SKM-1 treated with dmso at 0.1 percent for 144 hours (cell line): ENCODE data around the gene SIMC1.
"Not testable (repeated sequence)": the region's sequence is repeated elsewhere in the genome, so short reads cannot be mapped to it uniquely, and the experiment has no call there.

Experiments
- DNase-seq: peaks from one replicate; lab custom pipeline; 2025; ENCODE audit not compliant: unreplicated experiment; lab: John Stamatoyannopoulos, UW

Gene SIMC1

DNA sequence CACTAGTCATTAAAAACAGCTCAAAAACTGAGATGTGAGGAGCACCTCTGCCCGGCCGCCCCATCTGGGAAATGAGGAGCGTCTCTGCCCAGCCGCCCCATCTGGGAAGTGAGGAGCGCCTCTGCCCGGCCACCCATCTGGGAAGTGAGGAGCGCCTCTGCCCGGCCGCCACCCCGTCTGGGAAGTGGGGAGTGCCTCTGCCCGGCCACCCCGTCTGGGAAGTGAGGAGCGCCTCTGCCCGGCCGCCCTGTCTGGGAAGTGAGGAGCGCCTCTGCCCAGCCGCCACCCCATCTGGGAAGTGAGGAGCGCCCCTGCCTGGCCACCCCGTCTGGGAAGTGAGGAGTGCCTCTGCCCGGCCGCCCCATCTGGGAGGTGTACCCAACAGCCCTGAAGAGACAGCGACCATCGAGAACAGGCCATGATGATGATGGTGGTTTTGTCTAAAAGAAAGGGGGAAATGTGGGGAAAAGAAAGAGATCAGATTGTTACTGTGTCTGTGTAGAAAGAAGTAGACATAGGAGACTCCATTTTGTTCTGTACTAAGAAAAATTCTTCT lies 23.7 kb upstream of the SIMC1 start:
- not testable (repeated sequence) for DNase-seq

DNA sequence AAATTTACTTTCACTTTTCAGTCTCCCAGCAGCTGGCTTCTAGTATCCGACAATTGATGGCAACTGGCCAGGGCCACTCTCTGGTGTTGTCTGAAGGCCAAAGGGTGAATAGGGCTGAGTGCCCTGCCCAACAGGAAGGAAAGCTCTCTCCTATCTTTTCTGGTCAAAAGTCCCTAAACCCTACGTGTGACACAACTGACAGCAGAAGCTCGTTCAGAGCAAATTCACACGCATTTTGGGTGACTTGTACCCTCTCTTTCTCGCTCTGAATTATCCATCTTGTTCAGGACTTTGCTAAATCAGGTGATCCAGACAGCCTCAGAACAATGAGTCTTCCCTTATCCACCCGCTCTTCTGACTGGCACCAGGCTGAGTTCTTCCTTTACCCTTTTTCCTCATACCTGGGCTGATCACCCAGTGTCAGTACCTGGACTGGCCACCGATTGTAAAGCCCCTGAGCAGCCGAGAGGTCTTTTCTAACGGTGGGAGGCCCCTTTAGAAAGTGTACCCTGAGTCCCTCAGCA lies 21.8 kb upstream of the SIMC1 start:
- not testable (repeated sequence) for DNase-seq

DNA sequence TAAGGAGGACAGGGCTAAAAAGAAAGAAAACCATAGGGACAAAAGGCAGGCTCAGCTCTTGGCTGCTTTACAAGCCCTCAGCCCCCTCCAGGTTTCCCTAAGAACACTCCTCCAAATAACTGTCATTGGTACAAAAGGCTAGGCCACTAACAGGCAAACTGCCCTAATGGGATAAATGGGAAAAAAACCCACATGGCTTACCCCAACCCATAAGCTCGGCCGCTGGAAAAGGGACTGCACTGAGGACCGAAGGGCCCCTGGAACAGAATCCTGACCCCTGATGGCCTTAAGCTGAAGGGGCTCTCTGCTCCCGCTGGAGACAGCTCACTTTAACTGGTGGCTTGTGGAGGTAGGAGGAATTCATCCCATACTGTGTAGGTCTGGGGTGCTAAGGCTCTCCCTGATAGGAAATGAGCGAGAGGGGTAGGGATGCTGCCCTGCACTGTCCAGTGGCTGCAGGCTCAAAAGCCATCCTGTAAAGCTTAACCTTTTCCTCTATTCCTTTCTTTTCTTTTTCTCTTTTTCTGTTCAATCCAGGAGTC lies 21.0 kb upstream of the SIMC1 start:
- DNase-seq = not testable (repeated sequence)

DNA sequence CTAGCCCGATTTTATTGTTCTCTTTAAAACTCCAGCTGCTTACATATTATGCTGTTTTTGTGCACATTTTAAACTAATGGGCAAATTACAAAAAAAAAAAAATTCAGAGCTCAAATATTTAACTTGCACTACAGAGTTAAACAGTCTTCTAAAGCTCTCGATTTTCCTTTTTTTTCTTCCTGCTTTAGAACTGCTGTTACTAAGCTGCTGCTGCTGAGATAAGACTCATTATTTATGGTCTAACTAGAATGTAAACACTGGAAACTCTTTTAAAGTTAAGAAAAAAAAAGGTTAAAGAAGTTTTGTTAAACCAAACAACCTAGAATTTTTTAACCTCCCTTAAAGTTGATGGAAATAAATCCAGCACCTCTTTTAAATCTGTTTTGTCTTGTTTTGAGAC lies 20.5 kb upstream of the SIMC1 start:
- not testable (repeated sequence) for DNase-seq

DNA sequence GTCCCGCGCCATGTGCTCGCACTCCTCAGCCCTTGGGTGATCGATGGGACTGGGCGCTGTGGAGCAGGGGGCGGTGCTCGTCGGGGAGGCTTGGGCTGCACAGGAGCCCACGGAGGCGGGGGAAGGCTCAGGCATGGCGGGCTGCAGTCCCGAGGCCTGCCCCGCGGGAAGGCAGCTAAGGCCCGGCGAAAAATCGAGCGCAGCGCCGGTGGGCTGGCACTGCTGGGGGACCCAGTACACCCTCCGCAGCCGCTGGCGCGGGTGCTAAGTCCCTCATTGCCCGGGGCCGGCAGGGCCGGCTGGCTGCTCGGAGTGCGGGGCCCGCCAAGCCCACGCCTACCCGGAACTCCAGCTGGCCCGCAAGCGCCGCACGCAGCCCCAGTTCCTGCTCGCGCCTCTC lies 16.2 kb upstream of the SIMC1 start:
- DNase-seq = not testable (repeated sequence)

DNA sequence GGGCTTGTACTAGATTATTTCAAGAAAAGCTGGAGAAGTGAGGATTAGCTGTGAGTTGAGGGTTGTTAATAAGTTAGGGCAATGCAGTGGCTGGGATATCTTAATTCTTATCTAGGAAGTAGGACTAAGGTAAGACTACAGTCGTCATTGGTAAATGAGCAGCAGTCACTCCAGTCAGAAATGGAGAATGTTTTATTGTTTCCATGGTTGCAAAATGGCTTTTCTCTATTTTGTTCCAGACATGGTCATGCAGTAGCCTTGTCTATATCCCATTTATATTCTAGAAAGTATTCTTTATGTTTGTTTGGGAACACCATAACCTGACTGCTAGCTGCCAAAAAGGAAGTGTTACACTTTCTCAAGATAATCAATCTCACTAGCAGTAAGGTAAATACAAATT lies 9.9 kb upstream of the SIMC1 start:
- DNase-seq = not testable (repeated sequence)

DNA sequence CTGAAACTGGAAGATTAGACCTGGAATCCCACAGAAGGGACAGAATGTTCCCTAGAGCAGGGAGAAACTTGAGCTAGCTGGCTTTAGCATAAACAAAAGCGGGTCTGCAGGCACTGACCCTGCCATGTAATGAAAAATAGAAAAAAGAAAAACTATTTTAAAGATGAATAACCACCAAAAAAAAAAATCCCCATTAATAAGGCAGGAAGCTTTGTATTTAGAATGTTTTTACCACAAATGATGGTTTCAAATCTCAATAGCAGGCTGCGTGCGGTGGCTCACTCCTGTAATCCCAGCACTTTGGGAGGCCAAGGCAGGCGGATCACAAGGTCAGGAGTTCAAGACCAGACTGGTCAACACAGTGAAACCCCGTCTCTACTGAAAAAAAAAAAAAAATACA lies 5.0 kb upstream of the SIMC1 start:
- not testable (repeated sequence) for DNase-seq

DNA sequence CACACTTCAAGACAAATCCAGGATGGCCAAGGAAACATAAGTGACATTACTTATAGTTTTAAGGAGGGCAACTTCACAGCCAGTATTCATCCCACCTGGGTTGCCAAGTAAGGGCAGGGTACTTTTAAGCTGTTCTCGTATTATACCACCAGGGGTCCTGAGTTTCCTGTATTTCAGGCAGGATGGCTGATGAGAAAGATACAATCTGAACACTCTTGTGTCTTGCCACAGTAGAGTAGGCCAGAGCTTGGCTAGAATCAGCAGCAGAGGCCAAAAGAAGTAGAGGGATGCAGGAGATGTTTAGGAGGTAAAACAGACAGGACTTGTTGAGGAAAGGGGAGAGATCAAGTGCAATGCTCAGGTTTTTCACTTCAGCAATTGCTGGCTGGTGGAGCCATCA lies 3.1 kb upstream of the SIMC1 start:
- peak; percentile 28 for DNase-seq

DNA sequence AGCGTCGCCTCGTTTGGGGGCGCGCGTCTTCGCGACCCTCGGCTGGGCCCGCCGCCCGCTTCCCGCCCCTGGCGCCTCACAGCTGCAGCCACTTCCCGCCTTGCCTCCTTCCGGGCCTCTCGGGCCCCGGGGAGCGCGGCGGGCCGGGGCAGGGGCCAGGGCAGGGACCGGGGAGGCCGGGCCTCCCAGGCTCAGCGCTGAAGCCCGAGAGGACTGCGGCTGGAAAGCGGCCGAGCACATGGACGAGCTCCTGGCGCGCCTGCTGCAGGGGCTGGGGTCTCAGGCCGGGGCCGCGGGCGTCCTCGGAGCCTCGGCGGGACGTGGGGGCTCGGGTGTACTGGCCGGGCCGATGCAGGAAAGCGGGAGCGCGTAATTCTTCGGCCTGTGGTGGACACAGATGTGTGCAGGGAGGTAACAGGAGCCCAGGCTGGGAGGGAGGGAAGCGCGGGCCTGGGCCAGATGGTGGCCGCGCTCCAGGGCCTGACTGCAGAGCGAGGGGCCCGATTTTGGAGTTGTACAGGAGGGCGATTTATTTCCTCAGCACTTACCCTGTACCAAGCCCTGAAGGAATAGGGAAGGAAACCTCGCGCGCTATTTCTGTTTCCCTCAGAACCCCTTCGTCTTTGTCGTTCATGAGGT lies 540 bp downstream of the SIMC1 start:
- not testable (repeated sequence) for DNase-seq

DNA sequence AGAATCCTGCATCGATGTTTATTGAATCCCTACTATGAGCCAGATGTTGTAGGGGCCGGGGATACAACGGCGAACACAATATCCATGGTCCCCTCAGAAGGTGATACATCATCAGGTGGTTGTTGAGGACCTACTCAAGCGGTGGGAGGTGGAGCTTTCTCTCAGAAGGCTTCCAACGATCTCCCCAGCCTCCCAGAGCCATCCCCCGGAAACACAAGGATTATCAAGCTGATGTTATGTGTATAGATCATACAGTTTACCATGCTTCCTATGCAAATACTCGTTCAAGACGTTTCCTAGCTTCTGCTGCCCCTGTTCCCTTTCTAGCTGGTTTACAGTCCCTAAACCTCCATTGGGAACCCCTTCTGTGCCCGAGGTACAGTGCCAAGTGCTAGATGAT lies 1.1 kb downstream of the SIMC1 start:
- DNase-seq = not testable (repeated sequence)

DNA sequence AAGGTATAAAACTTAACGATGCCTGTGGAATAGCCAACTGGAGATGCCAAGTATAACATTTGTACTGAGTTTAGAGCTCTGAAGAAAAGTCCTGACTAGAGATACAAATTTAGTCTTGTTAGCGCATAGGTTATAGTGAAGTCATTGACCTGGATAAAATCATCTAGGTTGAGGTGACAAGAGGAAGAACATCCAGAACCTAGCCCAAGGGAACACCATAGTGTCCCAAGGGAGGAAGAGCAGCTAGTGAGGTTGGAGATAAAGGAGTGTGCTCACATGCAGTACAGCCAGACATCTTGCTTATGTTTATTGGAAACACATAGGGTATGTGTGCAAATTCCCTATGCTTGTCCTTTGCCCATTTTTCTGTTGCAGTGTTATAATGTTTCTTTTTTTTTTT lies 6.1 kb downstream of the SIMC1 start:
- DNase-seq = not testable (repeated sequence)

DNA sequence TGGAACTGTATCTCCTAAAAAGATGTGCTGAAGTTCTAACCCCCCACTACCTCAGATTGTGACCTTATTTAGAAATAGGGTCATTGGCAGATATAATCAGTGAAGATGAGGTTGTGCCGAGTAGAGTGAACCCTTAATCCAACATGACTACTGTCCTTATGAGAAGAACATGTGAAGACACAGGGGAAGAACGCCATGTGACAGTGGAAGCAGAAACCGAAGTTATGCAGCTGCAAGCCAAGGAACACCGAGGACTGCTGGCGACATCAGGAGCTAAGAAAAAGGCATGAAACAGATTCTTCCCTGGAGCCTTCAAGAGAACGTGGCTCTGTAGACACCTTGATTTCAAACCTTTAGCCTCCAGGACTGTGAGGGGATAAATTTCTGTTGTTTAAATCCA lies 6.8 kb downstream of the SIMC1 start:
- not testable (repeated sequence) for DNase-seq

DNA sequence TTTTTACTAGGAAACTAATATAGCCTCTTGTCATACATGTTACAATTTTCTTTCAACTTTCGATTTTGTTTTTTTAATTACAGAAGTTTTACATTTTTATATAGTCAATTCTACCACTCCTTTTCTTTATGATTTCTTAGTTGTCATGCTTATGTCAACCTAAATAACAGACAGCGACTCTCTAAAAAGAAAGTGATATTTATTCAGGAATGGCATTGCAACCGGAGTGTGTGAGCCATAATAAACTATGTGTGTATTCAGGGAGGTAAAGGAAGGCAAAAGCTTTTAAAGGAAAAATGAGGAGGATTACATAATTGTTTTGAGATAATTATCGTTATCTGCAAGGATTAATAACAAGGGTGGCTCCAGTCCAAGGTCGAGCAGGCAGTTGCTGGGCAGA lies 7.3 kb downstream of the SIMC1 start:
- not testable (repeated sequence) for DNase-seq

DNA sequence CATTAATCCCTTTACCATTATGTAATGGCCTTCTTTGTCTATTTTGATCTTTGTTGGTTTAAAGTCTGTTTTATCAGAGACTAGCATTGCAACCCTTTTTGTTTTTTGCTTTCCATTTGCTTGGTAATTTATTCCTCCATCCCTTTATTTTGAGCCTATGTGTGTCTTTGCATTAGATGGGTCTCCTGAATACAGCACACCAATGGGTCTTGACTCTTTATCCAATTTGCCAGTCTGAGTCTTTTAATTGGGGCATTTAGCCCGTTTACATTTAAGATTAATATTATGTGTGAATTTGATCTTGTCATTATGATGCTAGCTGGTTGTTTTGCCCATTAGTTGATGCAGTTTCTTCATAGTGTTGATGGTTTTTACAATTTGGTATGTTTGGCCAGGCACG lies 12.5 kb downstream of the SIMC1 start:
- DNase-seq = not testable (repeated sequence)

DNA sequence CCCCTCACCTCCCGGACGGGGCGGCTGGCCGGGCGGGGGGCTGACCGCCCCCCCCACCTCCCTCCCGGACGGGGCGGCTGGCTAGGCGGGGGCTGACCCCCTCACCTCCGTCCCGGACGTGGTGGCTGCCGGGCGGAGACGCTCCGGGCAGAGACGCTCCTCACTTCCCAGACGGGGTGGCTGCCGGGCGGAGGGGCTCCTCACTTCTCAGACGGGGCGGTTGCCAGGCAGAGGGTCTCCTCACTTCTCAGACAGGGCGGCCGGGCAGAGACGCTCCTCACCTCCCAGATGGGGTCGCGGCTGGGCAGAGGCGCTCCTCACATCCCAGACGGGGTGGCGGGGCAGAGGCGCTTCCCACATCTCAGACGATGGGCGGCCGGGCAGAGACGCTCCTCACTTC lies 13.9 kb downstream of the SIMC1 start:
- DNase-seq = not testable (repeated sequence)

DNA sequence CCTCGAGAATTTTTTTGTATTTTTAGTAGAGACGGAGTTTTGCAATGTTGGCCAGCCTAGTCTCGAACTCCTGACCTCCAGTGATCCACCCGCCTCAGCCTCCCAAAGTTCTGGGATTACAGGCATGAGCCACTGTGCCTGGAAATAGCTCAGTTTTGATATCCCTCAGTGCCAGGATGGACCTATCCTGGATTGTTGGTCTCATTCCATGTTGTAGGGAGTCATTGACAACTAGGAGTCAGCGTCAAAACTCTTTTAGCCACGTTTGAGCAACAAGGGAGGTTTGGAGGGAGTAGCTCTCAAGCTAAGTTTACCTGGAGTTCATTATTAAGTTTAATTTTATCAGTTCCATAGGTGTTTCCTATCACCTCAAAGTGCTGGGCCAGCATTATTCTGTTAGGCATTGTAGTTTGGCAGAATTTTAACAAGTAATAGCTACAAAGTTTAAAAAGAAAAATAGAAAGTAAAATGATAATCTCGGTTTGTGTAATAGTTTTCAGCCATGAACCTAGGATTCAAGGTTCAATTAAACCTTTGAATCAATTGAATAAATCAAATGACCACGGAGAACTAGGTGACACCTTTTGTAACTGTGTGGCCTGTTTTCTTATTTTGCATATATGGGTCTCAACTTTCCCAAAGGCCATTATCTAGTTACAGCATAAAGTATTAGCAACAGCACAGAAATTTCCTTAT lies 15.3 kb downstream of the SIMC1 start:
- DNase-seq = not testable (repeated sequence)

DNA sequence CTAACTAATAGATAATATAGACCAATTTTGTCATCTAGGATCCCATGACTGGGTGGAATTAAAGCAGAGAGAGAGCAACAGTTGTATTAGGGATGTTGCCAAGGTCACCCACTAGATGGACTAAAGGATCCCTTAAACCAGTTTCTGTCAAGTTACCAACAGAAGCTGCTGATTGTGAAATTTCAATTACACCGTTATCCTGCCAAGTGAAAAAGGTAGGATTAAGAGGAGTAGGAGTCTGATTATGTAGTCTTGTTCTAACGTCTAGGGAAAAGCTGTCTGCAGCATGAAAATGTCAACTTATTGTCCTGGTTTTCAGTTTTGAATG lies 15.8 kb downstream of the SIMC1 start:
- not testable (repeated sequence) for DNase-seq

DNA sequence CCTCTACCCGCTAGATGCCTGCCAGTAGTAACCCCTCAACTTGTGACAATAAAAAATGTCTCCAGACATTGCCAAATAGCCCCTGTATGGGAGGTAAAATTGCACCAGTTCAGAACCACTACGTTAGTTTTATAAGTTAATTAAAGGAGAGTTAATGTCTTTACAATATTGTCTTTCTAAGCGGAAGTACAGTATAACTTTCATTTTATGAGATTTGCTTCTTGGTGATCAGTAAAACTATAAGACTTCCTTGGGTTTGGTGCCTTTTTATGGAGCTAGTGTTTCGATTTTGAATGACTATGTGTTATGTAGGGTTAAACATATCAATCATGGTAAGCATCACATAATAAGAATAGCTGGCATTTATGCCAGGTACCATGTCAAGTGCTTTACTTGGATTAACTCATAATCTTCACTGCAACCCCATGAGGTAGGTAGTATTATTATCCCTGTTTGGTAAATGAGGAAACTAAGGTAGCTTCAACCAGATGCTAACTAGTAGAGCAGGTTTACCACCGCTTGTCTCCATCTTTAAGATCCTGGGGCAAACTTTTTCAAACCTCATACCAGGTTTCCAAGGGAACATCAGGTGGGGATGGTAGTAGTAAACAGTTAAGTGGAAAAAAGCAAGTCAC lies 19.8 kb downstream of the SIMC1 start:
- DNase-seq = not testable (repeated sequence)

DNA sequence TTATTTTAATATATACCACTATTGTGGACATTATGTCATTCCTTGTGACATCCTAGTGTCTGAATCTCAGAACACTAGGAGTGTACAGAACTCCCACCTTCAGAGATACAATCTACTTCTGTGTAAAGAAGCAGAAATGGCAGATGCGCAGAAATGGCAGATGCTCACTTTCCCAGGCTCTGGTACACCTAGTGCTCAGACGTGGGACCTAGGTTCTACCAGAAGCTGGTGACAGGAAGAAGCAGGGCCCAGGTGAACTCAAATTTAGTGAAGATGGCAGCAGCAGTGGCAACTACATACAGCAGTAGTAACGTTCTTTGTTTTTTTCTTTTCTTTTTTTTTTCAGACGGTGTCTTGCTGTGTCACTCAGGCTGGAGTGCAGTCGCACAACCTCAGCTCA lies 22.5 kb downstream of the SIMC1 start:
- not testable (repeated sequence) for DNase-seq

DNA sequence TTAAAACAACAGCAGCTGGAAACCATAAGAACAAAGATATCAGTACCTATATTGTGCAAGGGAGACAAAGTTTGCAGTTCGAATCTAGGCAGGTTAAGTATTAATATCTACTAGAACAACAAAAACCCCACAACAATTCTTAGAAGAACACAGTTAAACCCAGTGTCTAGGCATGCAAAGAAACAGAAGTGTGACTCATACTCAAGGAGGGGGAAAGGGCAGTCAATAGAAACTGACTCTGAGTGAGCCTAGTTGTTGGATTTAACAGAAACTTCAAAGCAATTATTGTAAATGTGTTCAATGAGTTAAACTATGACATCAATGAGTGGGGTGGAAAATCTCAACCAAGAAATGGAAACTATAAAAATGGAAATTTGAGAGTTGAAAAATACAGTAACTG lies 28.2 kb downstream of the SIMC1 start:
- not testable (repeated sequence) for DNase-seq

DNA sequence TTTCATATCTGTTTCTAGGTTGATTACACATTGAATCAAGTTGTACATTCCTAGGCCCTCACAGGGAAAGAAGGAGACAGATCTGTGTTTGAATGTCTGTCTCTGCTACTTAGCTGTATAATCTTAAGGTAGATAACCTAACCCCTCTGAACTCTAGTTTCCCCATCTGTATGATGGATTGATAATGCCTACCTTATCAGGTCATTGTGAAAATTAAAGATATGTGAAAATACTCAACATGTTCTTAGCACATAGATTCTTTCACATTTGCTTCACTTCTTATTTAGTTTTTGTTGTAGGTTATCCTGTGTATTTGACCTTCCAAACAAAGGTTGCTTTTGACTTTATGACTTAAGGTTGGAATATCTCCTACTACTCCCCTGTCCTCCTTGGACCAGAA lies 50.8 kb downstream of the SIMC1 start:
- DNase-seq = not testable (repeated sequence)
